ENCODE data around the gene G0S2.
"Not testable (repeated sequence)": the region's sequence is repeated elsewhere in the genome, so short reads cannot be mapped to it uniquely, and the experiment has no call there.

Gene G0S2

DNA sequence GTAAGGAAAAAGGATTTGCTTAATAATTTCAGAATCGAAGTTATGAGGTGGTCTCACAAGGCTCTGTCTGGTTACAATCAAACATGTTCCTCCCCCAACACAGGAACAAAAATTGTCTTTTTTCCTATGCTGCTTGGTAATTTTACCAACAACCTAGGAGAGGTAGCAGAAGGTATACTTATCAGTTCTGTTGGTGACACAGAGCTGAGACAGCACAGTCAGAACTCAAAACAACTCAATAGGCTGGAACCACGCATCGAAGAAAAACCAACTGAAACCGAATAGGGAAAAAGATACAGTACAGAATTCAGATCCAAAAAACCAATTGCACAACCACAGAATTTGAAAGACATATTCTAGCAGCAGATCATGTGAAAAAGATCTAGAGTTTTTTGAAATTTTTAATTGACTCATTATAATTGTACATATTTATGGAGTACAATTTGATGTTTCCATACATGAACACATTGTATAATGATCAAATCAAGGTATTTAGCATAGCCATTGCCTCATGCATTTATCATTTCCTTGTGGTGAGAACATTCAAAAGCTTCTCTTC, 3.8 kb downstream of the G0S2 start:
- DNase-seq (ENCODE audit: low read depth): no peak

DNA sequence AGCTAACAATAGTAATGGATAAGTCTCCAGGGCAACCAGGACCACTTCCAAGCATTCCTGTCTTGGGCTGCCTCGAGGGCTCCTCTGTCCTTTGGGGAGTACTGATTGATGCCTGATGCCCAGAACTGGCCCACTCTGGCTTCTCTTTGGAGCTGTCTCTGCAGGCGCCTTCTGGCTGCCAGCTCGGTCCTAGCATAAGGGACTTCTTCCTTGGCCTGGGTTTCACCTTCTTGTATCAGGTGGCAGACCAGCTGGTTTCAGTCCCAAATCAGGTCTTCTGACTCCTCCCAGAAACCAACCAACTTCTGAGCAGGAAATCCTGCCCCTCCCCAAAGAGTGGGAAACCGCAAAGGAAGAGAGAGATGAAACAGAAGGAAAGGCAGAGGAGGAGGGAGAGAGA, 10.6 kb downstream of the G0S2 start:
- DNase-seq (ENCODE audit: low read depth): no peak

GRCh38 chr1:209686322-209686721, 11.1 kb downstream of the G0S2 start:
- no peak for DNase-seq (ENCODE audit: low read depth)

GRCh38 chr1:209688746-209689234, 13.6 kb downstream of the G0S2 start:
- no peak for DNase-seq (ENCODE audit: low read depth)

DNA sequence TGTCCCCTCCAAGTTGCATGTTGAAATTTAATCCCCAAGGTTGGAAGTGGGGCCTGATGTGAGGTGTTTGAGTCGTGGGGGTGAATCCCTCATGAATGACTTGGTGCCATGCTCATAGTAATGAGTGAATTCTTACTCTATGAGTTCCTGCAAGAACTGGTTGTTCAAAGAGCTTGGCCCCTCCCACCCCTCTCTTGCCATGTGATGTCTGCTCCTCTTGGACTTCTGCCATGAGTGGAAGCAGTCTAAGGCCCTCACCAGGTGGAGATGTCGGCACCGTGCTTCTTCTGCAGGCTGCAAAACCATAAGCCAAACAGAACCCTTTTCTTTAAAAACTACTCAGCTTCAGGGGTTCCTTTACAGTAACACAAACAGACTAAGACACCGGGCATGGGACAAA, 14.3 kb downstream of the G0S2 start:
- DNase-seq (ENCODE audit: low read depth): no peak

DNA sequence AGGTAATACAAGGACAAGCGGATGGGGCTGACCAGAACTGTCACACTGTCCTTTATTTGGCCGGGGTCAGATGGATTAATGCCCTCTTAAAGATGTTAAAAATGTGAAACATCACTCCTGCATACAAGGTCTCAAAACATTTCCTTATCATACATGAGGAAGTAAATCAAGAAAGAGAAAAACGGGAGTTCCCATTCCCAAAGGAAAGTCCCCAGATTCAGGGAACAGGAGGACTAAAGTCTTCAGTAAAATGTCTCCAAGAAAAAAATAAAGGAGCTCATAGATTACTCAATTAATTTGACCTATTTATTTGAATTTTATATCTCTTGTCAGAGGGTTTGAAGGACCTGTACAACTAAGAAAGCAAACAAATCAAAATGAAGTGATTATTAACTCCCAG, 16.0 kb downstream of the G0S2 start:
- DNase-seq (ENCODE audit: low read depth): no peak

- no peak for DNase-seq (ENCODE audit: low read depth)
Observed at GRCh38 chr1:209692296-209692695, 17.1 kb downstream of the G0S2 start.

- DNase-seq (ENCODE audit: low read depth): peak; percentile 42
Observed at GRCh38 chr1:209692745-209693504, 17.7 kb downstream of the G0S2 start.

DNA sequence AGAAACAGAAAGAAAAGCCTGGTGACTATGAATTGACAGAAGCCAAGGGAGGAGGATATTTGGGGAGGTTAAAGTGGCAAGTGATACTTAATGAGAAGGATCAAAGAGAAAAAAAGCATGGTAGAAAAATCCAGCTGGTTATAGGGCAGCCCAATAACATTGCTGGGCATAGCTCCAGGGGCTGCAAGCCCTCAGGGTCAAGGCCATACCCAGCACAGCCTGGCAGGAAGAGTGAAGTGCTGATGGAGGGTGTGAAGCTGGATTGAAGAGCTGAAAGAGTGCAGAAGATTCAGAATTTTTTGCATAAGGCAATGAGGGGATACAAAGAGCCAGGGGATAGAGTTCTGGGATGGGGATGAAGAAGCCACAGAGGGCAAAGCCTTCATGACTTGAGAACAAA, 21.5 kb downstream of the G0S2 start:
- no peak for DNase-seq (ENCODE audit: low read depth)

- no peak for DNase-seq (ENCODE audit: low read depth)
Observed at GRCh38 chr1:209697126-209697525, 21.9 kb downstream of the G0S2 start.

GRCh38 chr1:209700686-209701085, 25.5 kb downstream of the G0S2 start:
- not testable (repeated sequence) for DNase-seq (ENCODE audit: low read depth)

- no peak for DNase-seq (ENCODE audit: low read depth)
Observed at GRCh38 chr1:209702832-209703231, 27.6 kb downstream of the G0S2 start.

DNA sequence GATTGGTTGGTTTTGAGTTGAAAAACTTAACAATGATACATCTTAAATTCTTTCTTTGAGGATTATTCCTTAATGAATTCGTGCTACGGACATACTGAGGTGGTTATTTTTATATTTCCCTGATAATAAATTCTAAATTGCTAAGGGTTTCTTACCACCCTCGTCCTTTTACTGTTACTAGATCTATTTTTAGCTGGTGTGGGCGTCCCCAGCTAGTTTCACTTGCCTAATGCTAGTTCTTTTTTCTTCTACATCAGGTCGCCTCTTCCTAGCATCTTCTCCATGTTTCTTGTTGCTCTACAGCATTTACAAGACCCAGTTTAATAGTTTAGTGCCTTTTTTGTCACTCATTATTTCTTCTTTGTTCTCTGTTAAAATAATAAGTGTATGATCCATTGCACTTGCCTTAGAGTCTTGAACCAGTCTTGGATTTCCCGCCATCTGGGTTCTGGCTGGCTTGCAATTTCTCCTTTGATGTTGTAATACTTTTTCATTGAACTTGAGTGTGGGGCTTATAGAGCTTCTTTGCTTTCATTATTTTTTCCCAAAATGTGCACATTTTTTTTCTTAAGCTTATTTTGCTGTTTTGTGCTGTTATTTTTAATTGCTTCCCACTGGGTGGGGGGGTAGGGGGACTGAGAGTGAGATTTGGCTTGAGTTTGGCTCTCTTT, 28.8 kb downstream of the G0S2 start:
- no peak for DNase-seq (ENCODE audit: low read depth)

- no peak for DNase-seq (ENCODE audit: low read depth)
Observed at GRCh38 chr1:209704584-209704983, 29.4 kb downstream of the G0S2 start, which contains the start of gene HSD11B1. Gene HSD11B1 (plus strand): TSS chr1:209704846. CDS start chr1:209704943, 97 bp downstream.

DNA sequence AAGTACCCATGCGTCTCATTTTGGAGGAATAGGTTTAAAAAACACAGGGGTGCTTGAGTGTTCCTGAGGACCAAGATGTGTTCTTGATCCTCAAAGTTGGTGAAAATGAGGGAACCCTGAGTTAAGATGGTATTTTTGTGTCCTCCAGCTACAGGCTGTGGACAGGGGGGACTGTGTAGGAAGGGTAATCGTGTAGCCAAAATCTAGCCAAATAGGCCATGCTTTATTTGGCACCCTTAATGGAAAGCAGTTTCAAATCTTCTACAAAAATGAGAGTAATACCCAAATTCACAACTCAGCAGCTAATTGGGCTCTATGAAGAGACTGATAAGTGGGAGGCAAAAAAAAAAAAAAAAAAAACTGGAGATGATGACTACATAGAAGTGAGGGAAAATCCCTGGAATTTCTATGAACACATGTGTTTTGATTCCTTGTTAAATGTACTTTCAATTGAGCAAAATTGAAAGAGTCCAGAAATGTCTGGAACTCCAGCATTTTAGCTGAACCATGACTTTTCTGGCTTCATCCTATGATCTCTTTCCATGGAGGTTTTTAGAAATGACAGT, 29.9 kb downstream of the G0S2 start:
- no peak for DNase-seq (ENCODE audit: low read depth)

DNA sequence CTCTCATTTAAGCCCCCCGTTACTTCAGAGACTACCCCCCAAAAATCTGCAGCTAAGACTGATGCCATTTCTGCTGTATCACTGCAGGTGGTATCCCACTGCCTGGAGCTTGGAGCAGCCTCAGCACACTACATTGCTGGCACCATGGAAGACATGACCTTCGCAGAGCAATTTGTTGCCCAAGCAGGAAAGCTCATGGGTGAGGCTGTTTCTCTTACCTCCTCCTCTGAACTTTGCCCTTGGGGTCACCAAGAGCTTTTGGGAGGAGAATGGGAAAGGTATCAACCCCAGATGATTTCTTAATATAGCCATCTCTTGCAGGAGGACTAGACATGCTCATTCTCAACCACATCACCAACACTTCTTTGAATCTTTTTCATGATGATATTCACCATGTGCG, 31.4 kb downstream of the G0S2 start:
- no peak for DNase-seq (ENCODE audit: low read depth)

DNA sequence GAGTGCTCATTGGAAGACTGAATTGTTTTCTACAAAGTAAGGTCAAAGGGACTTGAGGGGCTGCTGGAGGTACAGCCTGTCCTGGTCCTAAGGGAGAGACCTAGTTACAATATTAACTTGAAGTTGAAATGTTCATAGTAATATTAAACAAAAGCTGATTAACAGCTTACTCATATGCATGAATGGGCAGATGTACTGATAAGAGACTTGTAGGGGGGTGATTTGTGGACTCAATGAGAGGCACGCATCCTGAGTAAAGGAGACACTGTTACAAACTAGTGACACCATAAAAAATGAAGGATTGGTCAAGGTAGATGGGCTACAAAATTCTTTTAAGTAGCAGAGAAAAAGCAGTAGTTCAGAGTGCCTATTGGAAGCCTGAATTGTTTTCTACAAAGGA, 32.1 kb downstream of the G0S2 start:
- DNase-seq (ENCODE audit: low read depth): no peak

DNA sequence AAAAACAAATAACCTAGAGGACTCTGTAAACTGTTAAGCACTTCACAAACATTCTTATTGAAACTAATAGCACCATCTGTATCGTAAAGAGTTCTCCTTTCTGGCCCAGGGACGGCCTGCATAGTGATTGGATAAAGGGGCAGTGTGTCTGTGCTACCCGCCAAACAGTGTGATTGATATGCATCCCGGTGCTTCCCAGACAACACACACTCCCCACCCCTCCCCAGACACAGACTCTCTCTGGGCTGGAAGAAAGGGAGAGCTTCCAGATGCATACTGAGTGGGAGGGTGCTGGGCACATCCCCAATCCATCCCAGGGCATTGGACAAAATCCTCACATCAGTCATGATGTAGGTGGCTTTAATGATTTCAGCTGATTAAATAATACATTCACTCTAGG, 33.1 kb downstream of the G0S2 start:
- DNase-seq (ENCODE audit: low read depth): no peak

DNA sequence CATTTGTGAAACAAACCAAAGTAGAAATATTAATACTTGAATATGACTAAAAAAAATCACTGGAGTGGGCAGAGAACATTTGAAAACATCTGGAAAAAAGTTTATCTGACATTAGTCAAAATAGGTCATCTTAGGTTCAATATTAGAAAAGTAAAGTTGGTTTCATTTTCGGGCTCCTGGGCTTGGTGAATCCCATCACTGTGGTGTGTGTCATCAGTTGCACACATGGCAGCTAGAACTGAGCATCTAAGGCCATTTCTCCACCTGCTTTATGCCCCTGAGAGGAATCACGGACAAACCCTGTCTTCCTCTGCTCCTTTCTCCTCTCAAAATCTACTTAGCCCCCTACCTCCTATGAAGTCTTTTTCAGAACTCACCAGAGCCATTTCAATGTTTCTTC, 34.9 kb downstream of the G0S2 start:
- DNase-seq (ENCODE audit: low read depth): no peak

DNA sequence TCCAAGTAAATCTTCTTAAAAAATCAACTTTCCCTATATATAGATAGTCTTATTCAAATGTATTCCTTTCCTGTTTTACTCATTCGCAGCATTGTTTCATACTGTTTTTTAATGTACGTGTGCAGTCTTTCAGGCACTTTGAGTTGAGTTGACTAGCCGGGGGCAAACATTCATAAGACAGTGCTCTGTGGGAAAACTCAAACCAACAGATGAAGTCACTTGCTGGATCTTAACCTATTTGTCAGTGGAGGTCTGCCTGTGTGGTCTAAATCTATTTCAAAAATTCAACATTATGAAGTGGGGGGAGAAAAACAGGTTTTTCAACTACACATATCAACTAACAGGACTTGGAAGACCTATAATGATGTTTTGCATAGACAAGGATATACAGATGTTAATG, 35.6 kb downstream of the G0S2 start:
- DNase-seq (ENCODE audit: low read depth): no peak

DNA sequence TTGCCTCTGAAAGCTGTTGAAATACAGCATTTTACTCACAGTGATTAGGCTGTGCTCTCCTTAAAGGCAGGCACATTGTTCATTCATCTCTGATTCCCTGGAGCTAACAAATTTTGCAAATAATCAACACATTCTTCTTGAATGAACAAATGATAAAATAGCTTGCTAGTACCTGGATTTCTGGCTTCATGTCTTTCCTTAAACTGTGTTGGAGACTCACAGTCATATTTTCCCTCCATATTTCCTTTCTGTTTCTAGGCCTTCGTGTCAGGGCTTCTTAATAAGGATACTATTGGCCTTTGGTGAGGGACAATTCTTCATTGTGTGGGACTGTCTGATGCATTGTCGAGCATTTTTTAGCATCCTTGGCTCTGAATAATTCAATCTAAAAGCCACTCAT, 39.1 kb downstream of the G0S2 start:
- no peak for DNase-seq (ENCODE audit: low read depth)

DNA sequence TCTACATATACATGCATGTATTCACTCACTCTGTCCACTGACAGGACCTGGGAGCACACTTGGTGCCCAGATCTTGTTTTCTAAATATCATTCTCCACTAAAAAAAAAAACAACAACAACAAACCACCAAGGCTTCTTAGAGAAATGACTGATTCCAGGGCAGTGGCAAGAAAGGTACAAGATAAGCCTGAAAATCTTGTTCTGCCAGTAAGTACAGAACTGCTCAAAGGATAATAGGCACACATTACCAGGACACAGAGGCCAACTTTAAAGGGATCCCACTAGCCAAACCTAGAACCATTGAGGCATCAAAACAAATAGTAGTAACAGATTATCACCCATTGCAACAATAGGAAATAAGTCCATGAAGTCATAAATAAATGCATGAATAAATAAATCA, 40.1 kb downstream of the G0S2 start:
- no peak for DNase-seq (ENCODE audit: low read depth)

- no peak for DNase-seq (ENCODE audit: low read depth)
Observed at GRCh38 chr1:209717818-209718217, 42.6 kb downstream of the G0S2 start.
